Measurements from ENCODE around the gene OSBPL5.

The OSBPL5 gene

GRCh38 chr11:3147626-3148025 is 17.5 kb downstream of the OSBPL5 start:
- Histone ChIP-seq H3K4me1 (ENCODE audit: control insufficient read depth, insufficient read depth, low read length) (no peaks in the 10 kb centered on the region), H3K4me3 (ENCODE audit: low read length) (no peak overlapping the region), H3K9me3 (ENCODE audit: control insufficient read depth, insufficient read depth, low read length) (no peaks in the 10 kb centered on the region), H3K27ac (ENCODE audit: low read length) (no peak overlapping the region), H3K36me3 (ENCODE audit: control insufficient read depth, insufficient read depth, low read length) (no peaks in the 10 kb centered on the region), H3K27me3 (ENCODE audit: control insufficient read depth, insufficient read depth, low read length) (no peaks in the 10 kb centered on the region)
- DNase-seq (ENCODE audit: low read depth, low spot score), result no peak
- no CpG with 5 or more reads among the region's 21 CpGs for WGBS (ENCODE audit: insufficient coverage, insufficient read length)

GRCh38 chr11:3147257-3147619 is 17.9 kb downstream of the OSBPL5 start:
- Histone ChIP-seq H3K36me3 (ENCODE audit: control insufficient read depth, insufficient read depth, low read length) (no peaks in the 10 kb centered on the region), H3K9me3 (ENCODE audit: control insufficient read depth, insufficient read depth, low read length) (no peaks in the 10 kb centered on the region), H3K27me3 (ENCODE audit: control insufficient read depth, insufficient read depth, low read length) (no peaks in the 10 kb centered on the region), H3K4me1 (ENCODE audit: control insufficient read depth, insufficient read depth, low read length) (no peaks in the 10 kb centered on the region), H3K4me3 (ENCODE audit: low read length) (no peak overlapping the region), H3K27ac (ENCODE audit: low read length) (no peak overlapping the region)
- no CpG with 5 or more reads among the region's 17 CpGs for WGBS (ENCODE audit: insufficient coverage, insufficient read length)
- no peak for DNase-seq (ENCODE audit: low read depth, low spot score)

GRCh38 chr11:3146612-3147256 is 18.4 kb downstream of the OSBPL5 start:
- Histone ChIP-seq H3K4me1 (ENCODE audit: control insufficient read depth, insufficient read depth, low read length) (no peaks in the 10 kb centered on the region), H3K27ac (ENCODE audit: low read length) (no peak overlapping the region), H3K4me3 (ENCODE audit: low read length) (no peak overlapping the region), H3K9me3 (ENCODE audit: control insufficient read depth, insufficient read depth, low read length) (no peaks in the 10 kb centered on the region), H3K36me3 (ENCODE audit: control insufficient read depth, insufficient read depth, low read length) (no peaks in the 10 kb centered on the region), H3K27me3 (ENCODE audit: control insufficient read depth, insufficient read depth, low read length) (no peaks in the 10 kb centered on the region)
- no CpG with 5 or more reads among the region's 22 CpGs for WGBS (ENCODE audit: insufficient coverage, insufficient read length)
- no peak for DNase-seq (ENCODE audit: low read depth, low spot score)

GRCh38 chr11:3145206-3145520 is 19.9 kb downstream of the OSBPL5 start:
- Histone ChIP-seq H3K4me1 (ENCODE audit: control insufficient read depth, insufficient read depth, low read length) (no peaks in the 10 kb centered on the region), H3K36me3 (ENCODE audit: control insufficient read depth, insufficient read depth, low read length) (no peaks in the 10 kb centered on the region), H3K27me3 (ENCODE audit: control insufficient read depth, insufficient read depth, low read length) (no peaks in the 10 kb centered on the region), H3K9me3 (ENCODE audit: control insufficient read depth, insufficient read depth, low read length) (no peaks in the 10 kb centered on the region), H3K27ac (ENCODE audit: low read length) (no peak overlapping the region), H3K4me3 (ENCODE audit: low read length) (no peak overlapping the region)
- WGBS (ENCODE audit: insufficient coverage, insufficient read length), result no CpG with 5 or more reads among the region's 6 CpGs
- DNase-seq (ENCODE audit: low read depth, low spot score), result no peak

- H3K27me3 ChIP-seq (ENCODE audit: control insufficient read depth, insufficient read depth, low read length), result no peaks in the 10 kb centered on the region
- no peaks in the 10 kb centered on the region for H3K9me3 ChIP-seq (ENCODE audit: control insufficient read depth, insufficient read depth, low read length)
- H3K4me1 ChIP-seq (ENCODE audit: control insufficient read depth, insufficient read depth, low read length), result no peaks in the 10 kb centered on the region
- no peak for DNase-seq (ENCODE audit: low read depth, low spot score)
- H3K27ac ChIP-seq (ENCODE audit: low read length), result no peak overlapping the region
- no peaks in the 10 kb centered on the region for H3K36me3 ChIP-seq (ENCODE audit: control insufficient read depth, insufficient read depth, low read length)
- no CpG with 5 or more reads among the region's 32 CpGs for WGBS (ENCODE audit: insufficient coverage, insufficient read length)
- H3K4me3 ChIP-seq (ENCODE audit: low read length), result no peak overlapping the region
Observed at GRCh38 chr11:3144296-3145205, 20.6 kb downstream of the OSBPL5 start.

DNA sequence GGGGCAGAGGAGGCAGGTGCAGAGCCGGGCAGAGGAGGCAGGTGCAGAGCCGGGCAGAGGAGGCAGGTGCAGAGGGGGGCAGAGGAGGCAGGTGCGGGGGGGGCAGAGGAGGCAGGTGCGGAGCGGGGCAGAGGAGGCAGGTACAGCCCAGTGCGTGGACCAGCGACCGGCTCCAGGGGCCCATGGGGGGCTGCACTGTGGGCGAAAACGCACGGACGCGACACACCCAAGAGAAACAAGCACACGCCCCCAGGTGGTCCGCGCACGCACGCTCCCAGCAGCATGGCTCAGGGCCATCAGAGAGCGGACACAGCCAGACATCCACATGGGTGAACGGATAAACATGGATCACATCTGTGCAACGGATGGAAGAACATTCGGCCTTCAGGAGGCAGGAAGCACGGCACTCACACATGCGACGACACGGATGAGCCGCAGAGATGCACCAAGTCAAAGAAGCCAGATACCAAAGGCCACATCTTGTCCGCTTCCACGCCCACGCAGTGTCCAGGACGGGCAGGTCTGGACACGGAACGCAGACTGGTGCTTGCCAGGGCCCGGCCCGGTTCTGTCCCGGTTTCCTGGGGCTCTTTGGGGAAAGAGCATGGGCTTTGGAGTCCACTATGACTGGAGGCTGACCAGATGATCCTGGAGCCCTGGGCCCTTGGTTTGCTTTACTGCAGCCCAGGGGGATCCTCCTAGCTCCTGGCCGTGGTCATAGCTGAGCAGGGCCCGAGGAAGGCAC is 21.8 kb downstream of the OSBPL5 start:
- Histone ChIP-seq H3K9me3 (ENCODE audit: control insufficient read depth, insufficient read depth, low read length) (no peaks in the 10 kb centered on the region), H3K4me1 (ENCODE audit: control insufficient read depth, insufficient read depth, low read length) (no peaks in the 10 kb centered on the region; the same call in 1 of the 2 replicates), H3K4me3 (ENCODE audit: low read length) (no peak overlapping the region), H3K27me3 (ENCODE audit: control insufficient read depth, insufficient read depth, low read length) (no peaks in the 10 kb centered on the region), H3K36me3 (ENCODE audit: control insufficient read depth, insufficient read depth, low read length) (no peaks in the 10 kb centered on the region), H3K27ac (ENCODE audit: low read length) (no peak overlapping the region)
- no CpG with 5 or more reads among the region's 38 CpGs for WGBS (ENCODE audit: insufficient coverage, insufficient read length)
- no peak for DNase-seq (ENCODE audit: low read depth, low spot score)

- H3K27ac ChIP-seq (ENCODE audit: low read length), result no peak overlapping the region
- no peak for DNase-seq (ENCODE audit: low read depth, low spot score)
- peaks cover 3% of the 10 kb centered on the region for H3K4me1 ChIP-seq (ENCODE audit: control insufficient read depth, insufficient read depth, low read length)
- H3K36me3 ChIP-seq (ENCODE audit: control insufficient read depth, insufficient read depth, low read length), result no peaks in the 10 kb centered on the region
- H3K9me3 ChIP-seq (ENCODE audit: control insufficient read depth, insufficient read depth, low read length), result no peaks in the 10 kb centered on the region
- no peak overlapping the region for H3K4me3 ChIP-seq (ENCODE audit: low read length)
- WGBS (ENCODE audit: insufficient coverage, insufficient read length), result no CpG with 5 or more reads among the region's 4 CpGs
- H3K27me3 ChIP-seq (ENCODE audit: control insufficient read depth, insufficient read depth, low read length), result no peaks in the 10 kb centered on the region
Observed at GRCh38 chr11:3140291-3140603, 24.9 kb downstream of the OSBPL5 start.

- Histone ChIP-seq H3K4me1 (ENCODE audit: control insufficient read depth, insufficient read depth, low read length) (peaks cover 6% of the 10 kb centered on the region), H3K27me3 (ENCODE audit: control insufficient read depth, insufficient read depth, low read length) (no peaks in the 10 kb centered on the region), H3K4me3 (ENCODE audit: low read length) (no peak overlapping the region), H3K27ac (ENCODE audit: low read length) (no peak overlapping the region), H3K36me3 (ENCODE audit: control insufficient read depth, insufficient read depth, low read length) (no peaks in the 10 kb centered on the region), H3K9me3 (ENCODE audit: control insufficient read depth, insufficient read depth, low read length) (no peaks in the 10 kb centered on the region)
- no peak for DNase-seq (ENCODE audit: low read depth, low spot score)
- no CpG with 5 or more reads among the region's 15 CpGs for WGBS (ENCODE audit: insufficient coverage, insufficient read length)
Observed at GRCh38 chr11:3139481-3140290, 25.4 kb downstream of the OSBPL5 start.

DNA sequence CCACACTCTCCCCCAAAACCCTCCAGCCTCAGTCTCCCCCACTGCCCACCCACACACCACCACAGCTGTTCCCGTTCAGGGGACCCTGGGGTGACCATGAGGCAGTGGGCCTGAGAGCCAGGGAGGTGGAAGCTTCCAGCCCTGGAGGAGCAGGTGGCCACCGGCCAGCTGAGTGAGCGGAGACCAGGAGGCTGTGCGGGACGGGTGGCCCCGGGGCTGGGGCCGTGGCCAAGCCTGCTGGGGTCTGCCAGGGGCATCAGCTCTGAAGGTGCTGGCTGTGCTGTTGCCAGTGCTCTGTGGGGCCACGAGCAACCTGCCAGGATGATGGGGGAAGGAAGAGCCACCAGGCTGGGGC is 26.0 kb downstream of the OSBPL5 start:
- Histone ChIP-seq H3K27me3 (ENCODE audit: control insufficient read depth, insufficient read depth, low read length) (no peaks in the 10 kb centered on the region), H3K9me3 (ENCODE audit: control insufficient read depth, insufficient read depth, low read length) (no peaks in the 10 kb centered on the region), H3K4me1 (ENCODE audit: control insufficient read depth, insufficient read depth, low read length) (peaks cover 6% of the 10 kb centered on the region), H3K27ac (ENCODE audit: low read length) (no peak overlapping the region), H3K4me3 (ENCODE audit: low read length) (no peak overlapping the region), H3K36me3 (ENCODE audit: control insufficient read depth, insufficient read depth, low read length) (no peaks in the 10 kb centered on the region)
- no peak for DNase-seq (ENCODE audit: low read depth, low spot score)
- no CpG with 5 or more reads among the region's 8 CpGs for WGBS (ENCODE audit: insufficient coverage, insufficient read length)
